ENCODE results near the gene ADIPOR2. TPM values are rescaled to one million over a fixed set of nuclear protein-coding genes. Genes with fewer than 3 reads are reported as not detected.
A peak's percentile ranks its signal among the peaks of the same experiment; 100 is the strongest.

Gene ADIPOR2
- total and polyA plus RNA-seq, 11 donors, result 17.7 to 52.5 (median 36.7) TPM

GRCh38 chr12:1800401-1801302, 109.8 kb downstream of the ADIPOR2 start:
- Histone ChIP-seq H3K36me3 (no peaks in the 10 kb centered on the region), H3K27ac (no peak overlapping the region), H3K9me3 (no peaks in the 10 kb centered on the region), H3K4me1 (peaks cover 2 to 37% (median 20%) of the 10 kb centered on the region in 12 donors), H3K27me3 (no peaks in the 10 kb centered on the region), H3K4me3 (no peak overlapping the region)
- ATAC-seq (no peak), DNase-seq (peak in 4 of 5 donors; percentile 37 to 74 (median 56))
- 70 to 77% (median 72%) methylated on average over 10 to 14 of the region's 14 CpGs for WGBS, 4 donors
- intact Hi-C loops (cut with DNase I), result loop anchor here in 3 of 10 donors (2.0 to 10.0 kb wide), 4 partner anchors 138 to 474 kb away; no protein-coding TSS in a partner anchor
- no peak for TF ChIP-seq POLR2A (IDR thresholded peaks at IDR 0.05)
- TF ChIP-seq CTCF (IDR thresholded peaks at IDR 0.05), result peak in 8 of 12 donors; percentile 7 to 73 (median 36)

GRCh38 chr12:1801303-1801975, 110.6 kb downstream of the ADIPOR2 start:
- Histone ChIP-seq H3K27ac (no peak overlapping the region), H3K36me3 (no peaks in the 10 kb centered on the region), H3K4me3 (no peak overlapping the region), H3K9me3 (no peaks in the 10 kb centered on the region), H3K4me1 (peaks cover 0 to 39% (median 21%) of the 10 kb centered on the region in 12 donors), H3K27me3 (no peaks in the 10 kb centered on the region)
- DNase-seq (peak in 3 of 5 donors; percentile 9 to 46 (median 20)), ATAC-seq (no peak)
- no peak for TF ChIP-seq POLR2A (IDR thresholded peaks at IDR 0.05)
- no peak for TF ChIP-seq CTCF (IDR thresholded peaks at IDR 0.05)
- 70 to 81% (median 77%) methylated on average over 15 to 16 of the region's 16 CpGs for WGBS, 4 donors
- intact Hi-C loops (cut with DNase I), result loop anchor here in 3 of 10 donors (2.0 to 10.0 kb wide), 4 partner anchors 137 to 473 kb away; no protein-coding TSS in a partner anchor

GRCh38 chr12:1803736-1804135, 112.9 kb downstream of the ADIPOR2 start:
- 64 to 76% (median 70%) methylated on average over 7 of the region's 7 CpGs for WGBS, 4 donors
- Histone ChIP-seq H3K27me3 (no peaks in the 10 kb centered on the region), H3K36me3 (no peaks in the 10 kb centered on the region), H3K4me3 (no peak overlapping the region), H3K9me3 (no peaks in the 10 kb centered on the region), H3K4me1 (peaks cover 0 to 31% (median 15%) of the 10 kb centered on the region in 12 donors), H3K27ac (peak overlapping the region in 1 of 12 donors; percentile 24)
- intact Hi-C loops (cut with DNase I), result loop anchor here in 3 of 10 donors (10.0 kb wide), 3 partner anchors 221 to 471 kb away; no protein-coding TSS in a partner anchor
- ATAC-seq (no peak), DNase-seq (peak in 1 of 5 donors; percentile 47)
- no peak for TF ChIP-seq CTCF (IDR thresholded peaks at IDR 0.05)
- TF ChIP-seq POLR2A (IDR thresholded peaks at IDR 0.05), result no peak
